GM23338 (cell line): Measurements from ENCODE around the gene NUP43. TPM values are rescaled to one million over a fixed set of nuclear protein-coding genes. Genes with fewer than 3 reads are reported as not detected.

Source experiments
- ATAC-seq: fragments of 200-7000 bp; cut with Tn5 transposase; 3 replicates; pipeline ENCODE4 v1.9.1; 2020
- DNase-seq: peaks from one replicate; pipeline ENCODE4 v3.0.0-alpha.2; 2015; ENCODE audit warnings: low spot score
- H2AFZ ChIP-seq: fragments of 200-600 bp; sonication (generic); 2 replicates; pipeline ENCODE4 v1.8.0; 2016; ENCODE audit warnings: antibody characterized with exemption, mild to moderate bottlenecking, moderate library complexity
- H3F3A ChIP-seq: fragments of 200-600 bp; sonication (generic); replicated peaks from 2 replicates; pipeline ENCODE4 v1.8.0; 2017; ENCODE audit warnings: antibody characterized with exemption, mixed run types, low read depth
- H3K27ac ChIP-seq: fragments of 200-600 bp; sonication (generic); 2 replicates; pipeline ENCODE4 v1.6.1; 2016; ENCODE audit warnings: low read depth
- H3K27me3 ChIP-seq: fragments of 200-600 bp; sonication (generic); 2 replicates; pipeline ENCODE4 v1.8.0; 2016; ENCODE audit warnings: mild to moderate bottlenecking, mixed run types, moderate library complexity; ENCODE audit not compliant: insufficient read depth
- H3K36me3 ChIP-seq: fragments of 200-600 bp; sonication (generic); 2 replicates; pipeline ENCODE4 v1.8.0; 2016; ENCODE audit warnings: mild to moderate bottlenecking; ENCODE audit not compliant: insufficient read depth
- H3K4me1 ChIP-seq: fragments of 200-600 bp; sonication (generic); 2 replicates; pipeline ENCODE4 v1.8.0; 2016; ENCODE audit warnings: mild to moderate bottlenecking, moderate library complexity; ENCODE audit not compliant: insufficient read depth
- H3K4me2 ChIP-seq: fragments of 200-600 bp; sonication (generic); 2 replicates; pipeline ENCODE4 v1.7.1; 2017; ENCODE audit warnings: mixed run types
- H3K4me3 ChIP-seq: fragments of 200-600 bp; sonication (generic); 2 replicates; pipeline ENCODE4 v1.6.1; 2016; ENCODE audit warnings: mixed run types
- H3K79me2 ChIP-seq: fragments of 200-600 bp; sonication (generic); replicated peaks from 2 replicates; pipeline ENCODE4 v1.8.0; 2017; ENCODE audit warnings: mild to moderate bottlenecking; ENCODE audit not compliant: insufficient read depth
- H3K9me2 ChIP-seq: fragments of 200-600 bp; sonication (generic); 2 replicates; pipeline ENCODE4 v1.8.0; 2017; ENCODE audit not compliant: insufficient read depth
- H4K20me1 ChIP-seq: fragments of 200-600 bp; sonication (generic); replicated peaks from 2 replicates; pipeline ENCODE4 v1.8.0; 2017; ENCODE audit warnings: mild to moderate bottlenecking; ENCODE audit not compliant: insufficient read depth
- H3K27ac Mint-ChIP-seq: 2 replicates; pipeline ENCODE4 v1.8.0; 2020; ENCODE audit warnings: inconsistent platforms, mild to moderate bottlenecking, moderate library complexity, mixed read lengths
- H3K27me3 Mint-ChIP-seq: 3 replicates; pipeline ENCODE4 v1.8.0; 2022; ENCODE audit warnings: low read depth, mild to moderate bottlenecking, moderate library complexity, mixed read lengths, inconsistent platforms; ENCODE audit not compliant: insufficient read depth, poor library complexity
- H3K36me3 Mint-ChIP-seq: 3 replicates; pipeline ENCODE4 v1.8.0; 2021; ENCODE audit warnings: low read depth, mild to moderate bottlenecking, inconsistent platforms, moderate library complexity, mixed read lengths
- H3K4me1 Mint-ChIP-seq: 3 replicates; pipeline ENCODE4 v1.8.0; 2020; ENCODE audit warnings: mild to moderate bottlenecking, inconsistent platforms, mixed read lengths
- H3K4me3 Mint-ChIP-seq: 3 replicates; pipeline ENCODE4 v1.8.0; 2021; ENCODE audit warnings: moderate library complexity, mild to moderate bottlenecking, inconsistent platforms, mixed read lengths
- H3K9me3 Mint-ChIP-seq: 3 replicates; pipeline ENCODE4 v1.8.0; 2020; ENCODE audit warnings: moderate library complexity, mild to moderate bottlenecking, inconsistent platforms, mixed read lengths
- CREB1 ChIP-seq: fragments of 250-450 bp; sonication (Bioruptor Pico); IDR thresholded peaks from 2 replicates; pipeline ENCODE4 v1.5.0; 2020; ENCODE audit warnings: low read depth, mild to moderate bottlenecking, moderate library complexity
- EZH2 ChIP-seq: fragments of 200-600 bp; sonication (generic); IDR thresholded peaks from one replicate; pipeline ENCODE4 v1.8.0; 2017; ENCODE audit warnings: antibody characterized with exemption, mild to moderate bottlenecking, low read depth; ENCODE audit not compliant: unreplicated experiment
- EZH2phosphoT487 ChIP-seq: fragments of 200-600 bp; sonication (generic); IDR thresholded peaks from one replicate; pipeline ENCODE4 v1.8.1; 2018; ENCODE audit warnings: antibody characterized with exemption; ENCODE audit not compliant: unreplicated experiment
- JUNB ChIP-seq: IDR thresholded peaks from one replicate; pipeline ENCODE4 v1.6.1; 2016; ENCODE audit warnings: antibody characterized with exemption; ENCODE audit not compliant: unreplicated experiment
- NANOG ChIP-seq: IDR thresholded peaks from 2 replicates; pipeline ENCODE4 v1.6.1; 2016; ENCODE audit warnings: antibody characterized with exemption, borderline replicate concordance
- POLR2AphosphoS5 ChIP-seq: IDR thresholded peaks from 2 replicates; pipeline ENCODE4 v1.6.1; 2016; ENCODE audit warnings: antibody characterized with exemption, low read depth
- STAT1 ChIP-seq: IDR thresholded peaks from one replicate; pipeline ENCODE4 v1.6.1; 2016; ENCODE audit warnings: antibody characterized with exemption; ENCODE audit not compliant: unreplicated experiment
- ZNF114 ChIP-seq: fragments of 250-450 bp; sonication (Bioruptor Pico); IDR thresholded peaks from 2 replicates; pipeline ENCODE4 v1.5.0; 2020; ENCODE audit warnings: mild to moderate bottlenecking, moderate library complexity
- ZNF331 ChIP-seq: fragments of 250-450 bp; sonication (Bioruptor Pico); IDR thresholded peaks from 2 replicates; pipeline ENCODE4 v1.5.0; 2020; ENCODE audit warnings: low read depth, mild to moderate bottlenecking, moderate library complexity
- polyA plus RNA-seq: library from polyadenylated mRNA; unstranded; fragments of >200 nt; fragmentation: Nextera tagmentation; extraction: Ambion mirVana; gene quantifications from 2 replicates; pipeline ENCODE4 v1.2.1, GENCODE V29; 2016
- total RNA-seq: library from RNA; depleted of rRNA; stranded (reverse); fragments of >200 nt; shearing (Covaris generic); gene quantifications from 2 replicates; pipeline ENCODE4 v1.2.3, GENCODE V29; 2014
- TF ChIP-seq, protein P1 (sequence below): IDR thresholded peaks from 2 replicates; pipeline ENCODE4 v1.6.1; 2016; ENCODE audit warnings: antibody characterized with exemption
- TF ChIP-seq, protein P2 (sequence below): fragments of 250-450 bp; sonication (Bioruptor Pico); IDR thresholded peaks from 2 replicates; pipeline ENCODE4 v1.5.0; 2020; ENCODE audit warnings: mild to moderate bottlenecking, moderate library complexity
- TF ChIP-seq, protein P3 (sequence below), 2 experiments: fragments of 200-600 bp in 1 of 2; sonication (generic) in 1 of 2; conservative IDR thresholded peaks; 2 replicates each; pipeline versions ENCODE4 v1.5.1 to v1.6.1; 2016 to 2017; ENCODE audit warnings: antibody characterized with exemption in 2 of 2, low read depth in 2 of 2, mild to moderate bottlenecking in 2 of 2, moderate library complexity in 1 of 2
- TF ChIP-seq, protein P4 (sequence below): IDR thresholded peaks from one replicate; pipeline ENCODE4 v1.6.1; 2018; ENCODE audit warnings: antibody characterized with exemption; ENCODE audit not compliant: unreplicated experiment

Gene NUP43
- total and polyA plus RNA-seq, 2 experiments from 2014 or later: 23.4 to 71.8 TPM

DNA sequence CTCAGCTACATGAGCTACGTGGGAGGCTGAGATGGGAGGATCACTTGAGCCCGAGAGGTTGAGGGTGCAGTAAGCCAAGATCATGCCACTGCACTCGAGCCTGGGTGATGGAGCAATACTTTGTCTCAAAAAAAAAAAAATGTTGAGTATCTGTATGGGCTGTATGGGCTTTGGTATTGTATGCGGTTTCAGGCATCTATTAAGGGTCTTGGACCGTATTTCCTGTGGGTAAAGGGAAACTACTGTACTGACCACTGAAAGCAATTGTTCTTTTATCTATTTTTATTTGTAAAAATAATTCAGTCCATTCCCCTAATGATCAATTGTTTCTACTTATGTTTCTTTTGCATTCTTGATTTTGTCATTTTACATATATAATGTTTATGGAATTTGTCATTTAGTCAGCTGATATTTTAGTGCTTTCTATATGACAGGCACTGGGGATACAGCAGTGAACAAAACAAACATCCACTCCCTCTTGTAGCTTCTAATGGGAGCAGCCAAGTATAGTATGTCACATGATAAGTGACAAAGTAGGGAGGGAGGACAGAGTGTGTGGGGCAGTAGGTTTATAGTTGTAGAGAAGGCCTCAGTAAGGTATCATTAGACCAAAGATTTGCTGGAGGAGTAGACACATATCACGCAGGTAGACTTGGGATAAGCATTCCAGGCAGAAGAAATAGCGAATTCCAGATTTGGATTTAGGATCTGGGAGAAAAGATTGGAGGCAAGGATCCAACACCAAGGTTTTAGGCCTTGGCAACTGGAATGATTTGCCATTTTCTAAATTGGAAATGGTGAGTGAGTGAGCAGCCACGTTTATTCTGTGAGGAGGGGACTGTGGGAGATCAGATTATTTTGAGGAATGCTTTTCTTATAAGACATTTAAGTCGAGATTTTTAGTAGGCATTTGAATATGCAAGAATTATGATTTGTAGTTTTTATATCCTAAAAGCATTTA lies 9.3 kb upstream of the NUP43 start:
- Histone ChIP-seq H3K4me3 (no peak overlapping the region), H3K36me3 (no peaks in the 10 kb centered on the region), H2AFZ (no peak overlapping the region), H4K20me1 (peaks cover 27% of the 10 kb centered on the region), H3K4me1 (0 out of 2 replicates have a peak, but pooled peaks cover 5% of the 10 kb centered on the region), H3K79me2 (peaks cover 100% of the 10 kb centered on the region), H3K27me3 (no peaks in the 10 kb centered on the region), H3K9me2 (no peaks in the 10 kb centered on the region), H3K27ac (peak overlapping the region; percentile 55), H3F3A (peaks cover 7% of the 10 kb centered on the region; the same call in 1 of the 2 replicates), H3K4me2 (no peak overlapping the region)
- DNase-seq: no peak
- Mint-ChIP-seq H3K27me3 (peaks cover under 1% of the 10 kb centered on the region), H3K4me3 (no peak overlapping the region), H3K27ac (peak overlapping the region; percentile 65), H3K4me1 (peaks cover 3% of the 10 kb centered on the region; the same call in 2 of the 3 replicates), H3K9me3 (no peaks in the 10 kb centered on the region), H3K36me3 (no peaks in the 10 kb centered on the region)
- no peak for ATAC-seq
- TF ChIP-seq EZH2: no peak
- TF ChIP-seq, protein P1, sequence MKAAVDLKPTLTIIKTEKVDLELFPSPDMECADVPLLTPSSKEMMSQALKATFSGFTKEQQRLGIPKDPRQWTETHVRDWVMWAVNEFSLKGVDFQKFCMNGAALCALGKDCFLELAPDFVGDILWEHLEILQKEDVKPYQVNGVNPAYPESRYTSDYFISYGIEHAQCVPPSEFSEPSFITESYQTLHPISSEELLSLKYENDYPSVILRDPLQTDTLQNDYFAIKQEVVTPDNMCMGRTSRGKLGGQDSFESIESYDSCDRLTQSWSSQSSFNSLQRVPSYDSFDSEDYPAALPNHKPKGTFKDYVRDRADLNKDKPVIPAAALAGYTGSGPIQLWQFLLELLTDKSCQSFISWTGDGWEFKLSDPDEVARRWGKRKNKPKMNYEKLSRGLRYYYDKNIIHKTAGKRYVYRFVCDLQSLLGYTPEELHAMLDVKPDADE: no peak
- TF ChIP-seq CREB1 (CRISPR knock-in tag): no peak
- TF ChIP-seq POLR2AphosphoS5: no peak
- TF ChIP-seq EZH2phosphoT487: no peak
- TF ChIP-seq, protein P2, sequence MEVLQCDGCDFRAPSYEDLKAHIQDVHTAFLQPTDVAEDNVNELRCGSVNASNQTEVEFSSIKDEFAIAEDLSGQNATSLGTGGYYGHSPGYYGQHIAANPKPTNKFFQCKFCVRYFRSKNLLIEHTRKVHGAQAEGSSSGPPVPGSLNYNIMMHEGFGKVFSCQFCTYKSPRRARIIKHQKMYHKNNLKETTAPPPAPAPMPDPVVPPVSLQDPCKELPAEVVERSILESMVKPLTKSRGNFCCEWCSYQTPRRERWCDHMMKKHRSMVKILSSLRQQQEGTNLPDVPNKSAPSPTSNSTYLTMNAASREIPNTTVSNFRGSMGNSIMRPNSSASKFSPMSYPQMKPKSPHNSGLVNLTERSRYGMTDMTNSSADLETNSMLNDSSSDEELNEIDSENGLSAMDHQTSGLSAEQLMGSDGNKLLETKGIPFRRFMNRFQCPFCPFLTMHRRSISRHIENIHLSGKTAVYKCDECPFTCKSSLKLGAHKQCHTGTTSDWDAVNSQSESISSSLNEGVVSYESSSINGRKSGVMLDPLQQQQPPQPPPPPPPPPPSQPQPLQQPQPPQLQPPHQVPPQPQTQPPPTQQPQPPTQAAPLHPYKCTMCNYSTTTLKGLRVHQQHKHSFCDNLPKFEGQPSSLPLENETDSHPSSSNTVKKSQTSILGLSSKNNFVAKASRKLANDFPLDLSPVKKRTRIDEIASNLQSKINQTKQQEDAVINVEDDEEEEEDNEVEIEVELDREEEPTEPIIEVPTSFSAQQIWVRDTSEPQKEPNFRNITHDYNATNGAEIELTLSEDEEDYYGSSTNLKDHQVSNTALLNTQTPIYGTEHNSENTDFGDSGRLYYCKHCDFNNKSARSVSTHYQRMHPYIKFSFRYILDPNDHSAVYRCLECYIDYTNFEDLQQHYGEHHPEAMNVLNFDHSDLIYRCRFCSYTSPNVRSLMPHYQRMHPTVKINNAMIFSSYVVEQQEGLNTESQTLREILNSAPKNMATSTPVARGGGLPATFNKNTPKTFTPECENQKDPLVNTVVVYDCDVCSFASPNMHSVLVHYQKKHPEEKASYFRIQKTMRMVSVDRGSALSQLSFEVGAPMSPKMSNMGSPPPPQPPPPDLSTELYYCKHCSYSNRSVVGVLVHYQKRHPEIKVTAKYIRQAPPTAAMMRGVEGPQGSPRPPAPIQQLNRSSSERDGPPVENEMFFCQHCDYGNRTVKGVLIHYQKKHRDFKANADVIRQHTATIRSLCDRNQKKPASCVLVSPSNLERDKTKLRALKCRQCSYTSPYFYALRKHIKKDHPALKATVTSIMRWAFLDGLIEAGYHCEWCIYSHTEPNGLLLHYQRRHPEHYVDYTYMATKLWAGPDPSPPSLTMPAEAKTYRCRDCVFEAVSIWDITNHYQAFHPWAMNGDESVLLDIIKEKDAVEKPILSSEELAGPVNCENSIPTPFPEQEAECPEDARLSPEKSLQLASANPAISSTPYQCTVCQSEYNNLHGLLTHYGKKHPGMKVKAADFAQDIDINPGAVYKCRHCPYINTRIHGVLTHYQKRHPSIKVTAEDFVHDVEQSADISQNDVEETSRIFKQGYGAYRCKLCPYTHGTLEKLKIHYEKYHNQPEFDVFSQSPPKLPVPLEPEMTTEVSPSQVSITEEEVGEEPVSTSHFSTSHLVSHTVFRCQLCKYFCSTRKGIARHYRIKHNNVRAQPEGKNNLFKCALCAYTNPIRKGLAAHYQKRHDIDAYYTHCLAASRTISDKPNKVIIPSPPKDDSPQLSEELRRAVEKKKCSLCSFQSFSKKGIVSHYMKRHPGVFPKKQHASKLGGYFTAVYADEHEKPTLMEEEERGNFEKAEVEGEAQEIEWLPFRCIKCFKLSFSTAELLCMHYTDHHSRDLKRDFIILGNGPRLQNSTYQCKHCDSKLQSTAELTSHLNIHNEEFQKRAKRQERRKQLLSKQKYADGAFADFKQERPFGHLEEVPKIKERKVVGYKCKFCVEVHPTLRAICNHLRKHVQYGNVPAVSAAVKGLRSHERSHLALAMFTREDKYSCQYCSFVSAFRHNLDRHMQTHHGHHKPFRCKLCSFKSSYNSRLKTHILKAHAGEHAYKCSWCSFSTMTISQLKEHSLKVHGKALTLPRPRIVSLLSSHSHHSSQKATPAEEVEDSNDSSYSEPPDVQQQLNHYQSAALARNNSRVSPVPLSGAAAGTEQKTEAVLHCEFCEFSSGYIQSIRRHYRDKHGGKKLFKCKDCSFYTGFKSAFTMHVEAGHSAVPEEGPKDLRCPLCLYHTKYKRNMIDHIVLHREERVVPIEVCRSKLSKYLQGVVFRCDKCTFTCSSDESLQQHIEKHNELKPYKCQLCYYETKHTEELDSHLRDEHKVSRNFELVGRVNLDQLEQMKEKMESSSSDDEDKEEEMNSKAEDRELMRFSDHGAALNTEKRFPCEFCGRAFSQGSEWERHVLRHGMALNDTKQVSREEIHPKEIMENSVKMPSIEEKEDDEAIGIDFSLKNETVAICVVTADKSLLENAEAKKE (CRISPR knock-in tag): no peak
- TF ChIP-seq, protein P3, sequence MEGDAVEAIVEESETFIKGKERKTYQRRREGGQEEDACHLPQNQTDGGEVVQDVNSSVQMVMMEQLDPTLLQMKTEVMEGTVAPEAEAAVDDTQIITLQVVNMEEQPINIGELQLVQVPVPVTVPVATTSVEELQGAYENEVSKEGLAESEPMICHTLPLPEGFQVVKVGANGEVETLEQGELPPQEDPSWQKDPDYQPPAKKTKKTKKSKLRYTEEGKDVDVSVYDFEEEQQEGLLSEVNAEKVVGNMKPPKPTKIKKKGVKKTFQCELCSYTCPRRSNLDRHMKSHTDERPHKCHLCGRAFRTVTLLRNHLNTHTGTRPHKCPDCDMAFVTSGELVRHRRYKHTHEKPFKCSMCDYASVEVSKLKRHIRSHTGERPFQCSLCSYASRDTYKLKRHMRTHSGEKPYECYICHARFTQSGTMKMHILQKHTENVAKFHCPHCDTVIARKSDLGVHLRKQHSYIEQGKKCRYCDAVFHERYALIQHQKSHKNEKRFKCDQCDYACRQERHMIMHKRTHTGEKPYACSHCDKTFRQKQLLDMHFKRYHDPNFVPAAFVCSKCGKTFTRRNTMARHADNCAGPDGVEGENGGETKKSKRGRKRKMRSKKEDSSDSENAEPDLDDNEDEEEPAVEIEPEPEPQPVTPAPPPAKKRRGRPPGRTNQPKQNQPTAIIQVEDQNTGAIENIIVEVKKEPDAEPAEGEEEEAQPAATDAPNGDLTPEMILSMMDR (conservative IDR thresholded peaks at IDR 0.05; ENCODE audit: low read depth in 2 of 2): no peak
- no peak for TF ChIP-seq STAT1
- no peak for TF ChIP-seq NANOG
- no peak for TF ChIP-seq ZNF114 (CRISPR knock-in tag)
- TF ChIP-seq, protein P4, sequence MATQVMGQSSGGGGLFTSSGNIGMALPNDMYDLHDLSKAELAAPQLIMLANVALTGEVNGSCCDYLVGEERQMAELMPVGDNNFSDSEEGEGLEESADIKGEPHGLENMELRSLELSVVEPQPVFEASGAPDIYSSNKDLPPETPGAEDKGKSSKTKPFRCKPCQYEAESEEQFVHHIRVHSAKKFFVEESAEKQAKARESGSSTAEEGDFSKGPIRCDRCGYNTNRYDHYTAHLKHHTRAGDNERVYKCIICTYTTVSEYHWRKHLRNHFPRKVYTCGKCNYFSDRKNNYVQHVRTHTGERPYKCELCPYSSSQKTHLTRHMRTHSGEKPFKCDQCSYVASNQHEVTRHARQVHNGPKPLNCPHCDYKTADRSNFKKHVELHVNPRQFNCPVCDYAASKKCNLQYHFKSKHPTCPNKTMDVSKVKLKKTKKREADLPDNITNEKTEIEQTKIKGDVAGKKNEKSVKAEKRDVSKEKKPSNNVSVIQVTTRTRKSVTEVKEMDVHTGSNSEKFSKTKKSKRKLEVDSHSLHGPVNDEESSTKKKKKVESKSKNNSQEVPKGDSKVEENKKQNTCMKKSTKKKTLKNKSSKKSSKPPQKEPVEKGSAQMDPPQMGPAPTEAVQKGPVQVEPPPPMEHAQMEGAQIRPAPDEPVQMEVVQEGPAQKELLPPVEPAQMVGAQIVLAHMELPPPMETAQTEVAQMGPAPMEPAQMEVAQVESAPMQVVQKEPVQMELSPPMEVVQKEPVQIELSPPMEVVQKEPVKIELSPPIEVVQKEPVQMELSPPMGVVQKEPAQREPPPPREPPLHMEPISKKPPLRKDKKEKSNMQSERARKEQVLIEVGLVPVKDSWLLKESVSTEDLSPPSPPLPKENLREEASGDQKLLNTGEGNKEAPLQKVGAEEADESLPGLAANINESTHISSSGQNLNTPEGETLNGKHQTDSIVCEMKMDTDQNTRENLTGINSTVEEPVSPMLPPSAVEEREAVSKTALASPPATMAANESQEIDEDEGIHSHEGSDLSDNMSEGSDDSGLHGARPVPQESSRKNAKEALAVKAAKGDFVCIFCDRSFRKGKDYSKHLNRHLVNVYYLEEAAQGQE: no peak
- TF ChIP-seq JUNB: no peak
- TF ChIP-seq ZNF331 (CRISPR knock-in tag): no peak
